HEK293T (cell line): Measurements from ENCODE around the gene HAP1.

ENCODE experiments used
- BHLHE40 ChIP-seq: fragments of 450-650 bp; IDR thresholded peaks from 2 replicates; pipeline ENCODE4 v1.6.1; 2016; ENCODE audit warnings: mild to moderate bottlenecking, moderate library complexity, borderline replicate concordance
- ELF4 ChIP-seq: fragments of 450-650 bp; IDR thresholded peaks from 2 replicates; pipeline ENCODE4 v1.6.1; 2017; ENCODE audit warnings: antibody characterized with exemption
- FOXA1 ChIP-seq: fragments of 450-650 bp; IDR thresholded peaks from 2 replicates; pipeline ENCODE4 v1.6.1; 2016; ENCODE audit warnings: mild to moderate bottlenecking
- FOXM1 ChIP-seq: fragments of 450-650 bp; IDR thresholded peaks from 2 replicates; pipeline ENCODE4 v1.6.1; 2017; ENCODE audit warnings: mild to moderate bottlenecking, borderline replicate concordance
- HDGF ChIP-seq: fragments of 450-650 bp; IDR thresholded peaks from 2 replicates; pipeline ENCODE4 v1.6.1; 2017; ENCODE audit warnings: antibody characterized with exemption, borderline replicate concordance
- L3MBTL2 ChIP-seq: fragments of 450-650 bp; conservative IDR thresholded peaks from 2 replicates; pipeline ENCODE4 v1.6.1; 2016; ENCODE audit warnings: mild to moderate bottlenecking
- LEF1 ChIP-seq: fragments of 450-650 bp; IDR thresholded peaks from 2 replicates; pipeline ENCODE4 v1.6.1; 2017; ENCODE audit warnings: mild to moderate bottlenecking, borderline replicate concordance
- PKNOX1 ChIP-seq: fragments of 450-650 bp; IDR thresholded peaks from 2 replicates; pipeline ENCODE4 v1.6.1; 2016
- SP1 ChIP-seq: fragments of 450-650 bp; IDR thresholded peaks from 2 replicates; pipeline ENCODE4 v1.6.1; 2017
- SUZ12 ChIP-seq: fragments of 450-650 bp; IDR thresholded peaks from 2 replicates; pipeline ENCODE4 v1.6.1; 2016; ENCODE audit warnings: mild to moderate bottlenecking
- TARDBP ChIP-seq: fragments of 450-650 bp; IDR thresholded peaks from 2 replicates; pipeline ENCODE4 v1.6.1; 2016
- ZNF384 ChIP-seq: fragments of 450-650 bp; IDR thresholded peaks from 2 replicates; pipeline ENCODE4 v1.6.1; 2016

DNA sequence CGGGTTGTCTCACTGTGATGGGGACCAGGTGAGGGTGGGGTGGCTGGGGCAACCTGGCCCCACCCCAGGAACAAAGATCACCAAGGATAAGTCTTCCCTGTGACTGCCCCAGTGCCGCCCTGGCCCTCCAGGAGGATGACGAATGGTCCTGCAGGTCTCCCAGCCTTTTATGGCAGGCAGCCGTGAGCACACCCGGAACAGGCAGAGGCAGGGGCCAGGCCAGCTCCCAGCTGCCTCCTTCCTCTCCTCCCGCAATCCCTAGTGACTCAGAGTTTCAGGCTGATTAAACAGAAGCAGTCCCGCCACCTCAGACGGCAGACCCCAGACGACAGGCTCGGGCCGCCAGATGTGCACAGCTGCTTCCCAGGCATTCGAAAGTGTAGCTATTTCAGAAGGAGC is 38.7 kb upstream of the HAP1 start:
- TF ChIP-seq HDGF (no peak), L3MBTL2 (no peak), SUZ12 (no peak), ZNF384 (no peak), FOXM1 (no peak), SP1 (no peak), PKNOX1 (no peak), ELF4 (no peak), BHLHE40 (no peak), LEF1 (no peak), FOXA1 (no peak), TARDBP (no peak)
